GM21529 (cell line): ENCODE measurements around the gene KIF22.
A peak's percentile ranks its signal among the peaks of the same experiment; 100 is the strongest.

Experiments used
- ATAC-seq: cut with Tn5 transposase; IDR thresholded peaks from one replicate; pipeline ENCODE4 v1.9.1; 2021; ENCODE audit not compliant: unreplicated experiment

Gene KIF22

GRCh38 chr16:29834079-29834478, 43.5 kb downstream of the KIF22 start:
- ATAC-seq, result no peak

GRCh38 chr16:29835926-29836325, 45.4 kb downstream of the KIF22 start:
- no peak for ATAC-seq

- no peak for ATAC-seq
These were observed 46.1 kb downstream of the KIF22 start for GRCh38 chr16:29836623-29837022.

GRCh38 chr16:29837841-29838240, 47.3 kb downstream of the KIF22 start:
- ATAC-seq, result no peak

GRCh38 chr16:29839822-29840221, 49.3 kb downstream of the KIF22 start:
- ATAC-seq, result no peak

GRCh38 chr16:29840240-29840639, 49.7 kb downstream of the KIF22 start:
- no peak for ATAC-seq

- no peak for ATAC-seq
These were observed 51.1 kb downstream of the KIF22 start for GRCh38 chr16:29841631-29842030.

- no peak for ATAC-seq
These were observed 52.3 kb downstream of the KIF22 start for GRCh38 chr16:29842732-29843346.

GRCh38 chr16:29843931-29844330, 53.4 kb downstream of the KIF22 start:
- no peak for ATAC-seq

GRCh38 chr16:29844575-29845331, 54.2 kb downstream of the KIF22 start:
- no peak for ATAC-seq

- no peak for ATAC-seq
These were observed 55.1 kb downstream of the KIF22 start for GRCh38 chr16:29845656-29846055.

- peak; percentile 45 for ATAC-seq
These were observed 58.1 kb downstream of the KIF22 start for GRCh38 chr16:29848420-29849297.

GRCh38 chr16:29849505-29849904, 59.0 kb downstream of the KIF22 start:
- ATAC-seq, result no peak

GRCh38 chr16:29850998-29851397, 60.4 kb downstream of the KIF22 start:
- ATAC-seq, result no peak

GRCh38 chr16:29852654-29853053, 62.1 kb downstream of the KIF22 start:
- no peak for ATAC-seq

GRCh38 chr16:29854520-29855100, 64.1 kb downstream of the KIF22 start:
- no peak for ATAC-seq
